ENCODE measurements around the gene NRXN3.

Gene NRXN3

DNA sequence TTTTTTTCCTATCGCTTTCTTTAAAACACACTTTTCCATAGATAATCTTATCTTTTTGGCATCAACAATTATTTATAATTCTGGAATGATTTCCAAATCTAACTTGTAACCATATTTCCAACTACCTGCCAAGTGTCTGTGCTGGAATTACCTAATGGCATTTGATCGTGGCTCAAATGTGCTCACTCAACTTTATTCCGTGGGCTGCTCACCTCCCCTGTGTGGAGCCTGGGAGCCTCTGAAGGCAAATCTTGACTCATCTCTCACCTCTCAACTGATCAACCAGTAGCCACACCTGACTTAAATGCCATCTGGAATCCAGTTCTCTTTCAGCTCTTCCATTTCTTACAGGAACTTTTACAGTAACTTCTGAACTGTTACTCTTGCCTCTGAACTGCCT is 1432.6 kb downstream of the NRXN3 start:
- no peaks in the 10 kb centered on the region for H3K9me3 ChIP-seq (ENCODE audit: control insufficient read depth, insufficient read depth, low read depth, low read length)
- TF ChIP-seq ZNF302 (tag by site-specific recombination; IDR thresholded peaks at IDR 0.05; ENCODE audit: low read depth) (no peak), OVOL3 (tag by site-specific recombination; IDR thresholded peaks at IDR 0.05) (no peak), REPIN1 (tag by site-specific recombination; IDR thresholded peaks at IDR 0.05; ENCODE audit: low read depth) (no peak), ZNF266 (tag by site-specific recombination; IDR thresholded peaks at IDR 0.05; ENCODE audit: low read depth) (no peak), ZNF416 (tag by site-specific recombination; IDR thresholded peaks at IDR 0.05) (no peak), ZNF19 (tag by site-specific recombination; IDR thresholded peaks at IDR 0.05; ENCODE audit: low read depth) (no peak)
- TF ChIP-seq, protein P1, sequence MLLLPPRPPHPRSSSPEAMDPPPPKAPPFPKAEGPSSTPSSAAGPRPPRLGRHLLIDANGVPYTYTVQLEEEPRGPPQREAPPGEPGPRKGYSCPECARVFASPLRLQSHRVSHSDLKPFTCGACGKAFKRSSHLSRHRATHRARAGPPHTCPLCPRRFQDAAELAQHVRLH (tag by site-specific recombination; IDR thresholded peaks at IDR 0.05), result no peak
- H3K36me3 ChIP-seq (ENCODE audit: control insufficient read depth in 2 of 2, insufficient read depth in 1 of 2, low read length in 2 of 2), result no peaks in the 10 kb centered on the region
- H3K4me3 ChIP-seq (ENCODE audit: low read depth, low read length), result no peak overlapping the region
- POLR2A ChIA-PET, result no interaction called here
- peaks cover 3% of the 10 kb centered on the region; the same call in 1 of the 2 replicates for H3K4me1 ChIP-seq (ENCODE audit: control insufficient read depth, insufficient read depth, low read length)
- CTCF ChIA-PET, result no interaction called here
- no peak overlapping the region for H3K27ac ChIP-seq (ENCODE audit: extremely low read depth, low read depth, low read length)

DNA sequence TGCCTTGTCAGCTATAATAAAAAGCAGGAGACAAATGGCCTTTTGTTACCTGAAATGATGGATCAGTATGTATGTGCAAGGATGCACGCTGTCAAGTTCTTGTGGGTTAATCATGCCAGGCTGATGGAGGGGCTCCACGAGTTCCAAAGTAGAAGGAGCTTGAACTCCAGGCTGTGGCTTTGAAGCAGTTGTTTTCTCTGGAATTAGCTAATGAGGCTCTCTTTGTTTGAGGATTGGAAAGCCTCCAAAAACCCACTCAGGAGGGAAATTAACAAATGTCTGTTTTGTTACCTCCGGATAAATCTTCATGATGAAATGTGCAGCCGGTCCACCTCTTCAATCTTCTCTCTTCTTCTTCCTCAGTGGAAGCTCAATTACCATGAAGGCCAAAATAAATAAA is 1435.7 kb downstream of the NRXN3 start:
- Histone ChIP-seq H3K27ac (ENCODE audit: extremely low read depth, low read depth, low read length) (no peak overlapping the region), H3K9me3 (ENCODE audit: control insufficient read depth, insufficient read depth, low read depth, low read length) (no peaks in the 10 kb centered on the region), H3K36me3 (ENCODE audit: control insufficient read depth in 2 of 2, insufficient read depth in 1 of 2, low read length in 2 of 2) (no peaks in the 10 kb centered on the region), H3K4me1 (ENCODE audit: control insufficient read depth, insufficient read depth, low read length) (peaks cover 3% of the 10 kb centered on the region; the same call in 1 of the 2 replicates), H3K4me3 (ENCODE audit: low read depth, low read length) (no peak overlapping the region)
- ChIA-PET POLR2A (no interaction called here), CTCF (interaction anchor here (0.6 to 0.8 kb wide), 3 partner anchors 47 to 348 kb away, joined by 3 to 4 read pairs (median 4); no protein-coding TSS in a partner anchor)
- TF ChIP-seq ZNF26 (tag by site-specific recombination; IDR thresholded peaks at IDR 0.05) (no peak), KLF9 (tag by site-specific recombination; IDR thresholded peaks at IDR 0.05; ENCODE audit: low read depth) (no peak), ZNF664 (tag by site-specific recombination; IDR thresholded peaks at IDR 0.05) (no peak), ZNF610 (tag by site-specific recombination; IDR thresholded peaks at IDR 0.05; ENCODE audit: borderline replicate concordance) (no peak), ZNF37A (tag by site-specific recombination; IDR thresholded peaks at IDR 0.05) (no peak), GLIS2 (tag by site-specific recombination; IDR thresholded peaks at IDR 0.05) (no peak), MYNN (tag by site-specific recombination; IDR thresholded peaks at IDR 0.05; ENCODE audit: borderline replicate concordance) (no peak), OSR2 (tag by site-specific recombination; IDR thresholded peaks at IDR 0.05) (peak; percentile 51; the same call in 1 of the 2 replicates), ZBTB6 (tag by site-specific recombination; IDR thresholded peaks at IDR 0.05) (0 out of 2 replicates have a peak, but pooled peaks have one; percentile 40), PRDM4 (tag by site-specific recombination; IDR thresholded peaks at IDR 0.05) (peak; percentile 62; the same call in 1 of the 2 replicates), ZNF221 (tag by site-specific recombination; IDR thresholded peaks at IDR 0.05; ENCODE audit: borderline replicate concordance) (no peak), GLIS1 (tag by site-specific recombination; IDR thresholded peaks at IDR 0.05) (no peak), ZNF501 (tag by site-specific recombination; IDR thresholded peaks at IDR 0.05) (no peak)
- TF ChIP-seq, protein P2, sequence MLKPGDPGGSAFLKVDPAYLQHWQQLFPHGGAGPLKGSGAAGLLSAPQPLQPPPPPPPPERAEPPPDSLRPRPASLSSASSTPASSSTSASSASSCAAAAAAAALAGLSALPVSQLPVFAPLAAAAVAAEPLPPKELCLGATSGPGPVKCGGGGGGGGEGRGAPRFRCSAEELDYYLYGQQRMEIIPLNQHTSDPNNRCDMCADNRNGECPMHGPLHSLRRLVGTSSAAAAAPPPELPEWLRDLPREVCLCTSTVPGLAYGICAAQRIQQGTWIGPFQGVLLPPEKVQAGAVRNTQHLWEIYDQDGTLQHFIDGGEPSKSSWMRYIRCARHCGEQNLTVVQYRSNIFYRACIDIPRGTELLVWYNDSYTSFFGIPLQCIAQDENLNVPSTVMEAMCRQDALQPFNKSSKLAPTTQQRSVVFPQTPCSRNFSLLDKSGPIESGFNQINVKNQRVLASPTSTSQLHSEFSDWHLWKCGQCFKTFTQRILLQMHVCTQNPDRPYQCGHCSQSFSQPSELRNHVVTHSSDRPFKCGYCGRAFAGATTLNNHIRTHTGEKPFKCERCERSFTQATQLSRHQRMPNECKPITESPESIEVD (tag by site-specific recombination; IDR thresholded peaks at IDR 0.05), result 0 out of 2 replicates have a peak, but pooled peaks have one; percentile 40
- TF ChIP-seq, protein P3, sequence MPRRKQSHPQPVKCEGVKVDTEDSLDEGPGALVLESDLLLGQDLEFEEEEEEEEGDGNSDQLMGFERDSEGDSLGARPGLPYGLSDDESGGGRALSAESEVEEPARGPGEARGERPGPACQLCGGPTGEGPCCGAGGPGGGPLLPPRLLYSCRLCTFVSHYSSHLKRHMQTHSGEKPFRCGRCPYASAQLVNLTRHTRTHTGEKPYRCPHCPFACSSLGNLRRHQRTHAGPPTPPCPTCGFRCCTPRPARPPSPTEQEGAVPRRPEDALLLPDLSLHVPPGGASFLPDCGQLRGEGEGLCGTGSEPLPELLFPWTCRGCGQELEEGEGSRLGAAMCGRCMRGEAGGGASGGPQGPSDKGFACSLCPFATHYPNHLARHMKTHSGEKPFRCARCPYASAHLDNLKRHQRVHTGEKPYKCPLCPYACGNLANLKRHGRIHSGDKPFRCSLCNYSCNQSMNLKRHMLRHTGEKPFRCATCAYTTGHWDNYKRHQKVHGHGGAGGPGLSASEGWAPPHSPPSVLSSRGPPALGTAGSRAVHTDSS (tag by site-specific recombination; IDR thresholded peaks at IDR 0.05), result peak; percentile 61
- TF ChIP-seq, protein P4, sequence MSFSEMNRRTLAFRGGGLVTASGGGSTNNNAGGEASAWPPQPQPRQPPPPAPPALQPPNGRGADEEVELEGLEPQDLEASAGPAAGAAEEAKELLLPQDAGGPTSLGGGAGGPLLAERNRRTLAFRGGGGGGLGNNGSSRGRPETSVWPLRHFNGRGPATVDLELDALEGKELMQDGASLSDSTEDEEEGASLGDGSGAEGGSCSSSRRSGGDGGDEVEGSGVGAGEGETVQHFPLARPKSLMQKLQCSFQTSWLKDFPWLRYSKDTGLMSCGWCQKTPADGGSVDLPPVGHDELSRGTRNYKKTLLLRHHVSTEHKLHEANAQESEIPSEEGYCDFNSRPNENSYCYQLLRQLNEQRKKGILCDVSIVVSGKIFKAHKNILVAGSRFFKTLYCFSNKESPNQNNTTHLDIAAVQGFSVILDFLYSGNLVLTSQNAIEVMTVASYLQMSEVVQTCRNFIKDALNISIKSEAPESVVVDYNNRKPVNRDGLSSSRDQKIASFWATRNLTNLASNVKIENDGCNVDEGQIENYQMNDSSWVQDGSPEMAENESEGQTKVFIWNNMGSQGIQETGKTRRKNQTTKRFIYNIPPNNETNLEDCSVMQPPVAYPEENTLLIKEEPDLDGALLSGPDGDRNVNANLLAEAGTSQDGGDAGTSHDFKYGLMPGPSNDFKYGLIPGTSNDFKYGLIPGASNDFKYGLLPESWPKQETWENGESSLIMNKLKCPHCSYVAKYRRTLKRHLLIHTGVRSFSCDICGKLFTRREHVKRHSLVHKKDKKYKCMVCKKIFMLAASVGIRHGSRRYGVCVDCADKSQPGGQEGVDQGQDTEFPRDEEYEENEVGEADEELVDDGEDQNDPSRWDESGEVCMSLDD (tag by site-specific recombination; IDR thresholded peaks at IDR 0.05), result no peak
